ENCODE results near the gene MAPK4.

Gene MAPK4

GRCh38 chr18:50674307-50674980, 114.6 kb downstream of the MAPK4 start:
- no peaks in the 10 kb centered on the region for H3K9me3 ChIP-seq (ENCODE audit: control insufficient read depth, insufficient read depth, low read depth, low read length)
- no peak overlapping the region for H3K27ac ChIP-seq (ENCODE audit: extremely low read depth, low read depth, low read length)
- ChIA-PET CTCF (interaction anchor here (0.6 kb wide), 2 partner anchors 147 to 269 kb away, joined by 3 to 4 read pairs; no protein-coding TSS in a partner anchor), POLR2A (no interaction called here)
- no peak overlapping the region for H3K4me3 ChIP-seq (ENCODE audit: low read depth, low read length)
- H3K36me3 ChIP-seq (ENCODE audit: control insufficient read depth in 2 of 2, insufficient read depth in 1 of 2, low read length in 2 of 2): no peaks in the 10 kb centered on the region; a peak in 1 of 3 replicates
- TF ChIP-seq BCL11A (tag by site-specific recombination; IDR thresholded peaks at IDR 0.05; ENCODE audit: low read depth) (no peak), ZBTB26 (tag by site-specific recombination; optimal IDR thresholded peaks at IDR 0.05) (no peak), ZNF350 (tag by site-specific recombination; IDR thresholded peaks at IDR 0.05) (no peak), ZSCAN16 (tag by site-specific recombination; IDR thresholded peaks at IDR 0.05) (no peak), SETDB1 (IDR thresholded peaks at IDR 0.05; ENCODE audit: insufficient read length, low read length) (no peak), KLF17 (tag by site-specific recombination; IDR thresholded peaks at IDR 0.05) (no peak), YY2 (tag by site-specific recombination; IDR thresholded peaks at IDR 0.05) (no peak), MZF1 (tag by site-specific recombination; IDR thresholded peaks at IDR 0.05; ENCODE audit: borderline replicate concordance) (no peak), ZBTB11 (tag by site-specific recombination; conservative IDR thresholded peaks at IDR 0.05; ENCODE audit: low read depth) (no peak), ZNF404 (tag by site-specific recombination; IDR thresholded peaks at IDR 0.05) (no peak), ZNF677 (tag by site-specific recombination; IDR thresholded peaks at IDR 0.05) (no peak), ZNF645 (tag by site-specific recombination; IDR thresholded peaks at IDR 0.05) (no peak), ZNF654 (tag by site-specific recombination; IDR thresholded peaks at IDR 0.05; ENCODE audit: low read depth) (no peak), ZNF560 (tag by site-specific recombination; IDR thresholded peaks at IDR 0.05; ENCODE audit: borderline replicate concordance) (no peak)
- 0 out of 2 replicates have a peak, but pooled peaks cover 3% of the 10 kb centered on the region for H3K4me1 ChIP-seq (ENCODE audit: control insufficient read depth, insufficient read depth, low read length)

- Histone ChIP-seq H3K4me1 (ENCODE audit: control insufficient read depth, insufficient read depth, low read length) (0 out of 2 replicates have a peak, but pooled peaks cover 3% of the 10 kb centered on the region), H3K4me3 (ENCODE audit: low read depth, low read length) (no peak overlapping the region), H3K27ac (ENCODE audit: extremely low read depth, low read depth, low read length) (no peak overlapping the region), H3K9me3 (ENCODE audit: control insufficient read depth, insufficient read depth, low read depth, low read length) (no peaks in the 10 kb centered on the region), H3K36me3 (ENCODE audit: control insufficient read depth in 2 of 2, insufficient read depth in 1 of 2, low read length in 2 of 2) (no peaks in the 10 kb centered on the region; a peak in 1 of 3 replicates)
- POLR2A ChIA-PET: no interaction called here
- CTCF ChIA-PET: interaction anchor here (0.6 kb wide), 2 partner anchors 148 to 269 kb away, joined by 3 to 4 read pairs; no protein-coding TSS in a partner anchor
- TF ChIP-seq ZNF514 (tag by site-specific recombination; IDR thresholded peaks at IDR 0.05): no peak
- TF ChIP-seq ZFP37 (tag by site-specific recombination; IDR thresholded peaks at IDR 0.05): no peak
- TF ChIP-seq PRDM6 (tag by site-specific recombination; IDR thresholded peaks at IDR 0.05): no peak
- TF ChIP-seq ZNF658 (tag by site-specific recombination; IDR thresholded peaks at IDR 0.05): no peak
- no peak for TF ChIP-seq YY2 (tag by site-specific recombination; IDR thresholded peaks at IDR 0.05)
- no peak for TF ChIP-seq MEIS1 (CRISPR knock-in tag; IDR thresholded peaks at IDR 0.05; ENCODE audit: borderline replicate concordance)
- TF ChIP-seq HOXC10 (CRISPR knock-in tag; IDR thresholded peaks at IDR 0.05): no peak
- TF ChIP-seq ZSCAN4 (tag by site-specific recombination; IDR thresholded peaks at IDR 0.05): no peak
- no peak for TF ChIP-seq ZNF558 (tag by site-specific recombination; IDR thresholded peaks at IDR 0.05)
- no peak for TF ChIP-seq ZNF2 (tag by site-specific recombination; IDR thresholded peaks at IDR 0.05)
Observed at GRCh38 chr18:50675043-50675442, 115.2 kb downstream of the MAPK4 start.

Data from HEK293 (cell line).